ENCODE results near the gene TMEM184A.

GRCh38 chr7:1590476-1590875, 34.5 kb upstream of the TMEM184A start:
- TF ChIP-seq CAMTA2 (CRISPR knock-in tag; IDR thresholded peaks at IDR 0.05; ENCODE audit: borderline replicate concordance) (no peak), ATF5 (CRISPR knock-in tag; IDR thresholded peaks at IDR 0.05; ENCODE audit: low read depth) (no peak), CCAR2 (optimal IDR thresholded peaks at IDR 0.05; ENCODE audit: low read depth, low read length) (no peak)
- TF ChIP-seq, protein P1, sequence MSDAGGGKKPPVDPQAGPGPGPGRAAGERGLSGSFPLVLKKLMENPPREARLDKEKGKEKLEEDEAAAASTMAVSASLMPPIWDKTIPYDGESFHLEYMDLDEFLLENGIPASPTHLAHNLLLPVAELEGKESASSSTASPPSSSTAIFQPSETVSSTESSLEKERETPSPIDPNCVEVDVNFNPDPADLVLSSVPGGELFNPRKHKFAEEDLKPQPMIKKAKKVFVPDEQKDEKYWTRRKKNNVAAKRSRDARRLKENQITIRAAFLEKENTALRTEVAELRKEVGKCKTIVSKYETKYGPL (CRISPR knock-in tag; IDR thresholded peaks at IDR 0.05): no peak

All from HepG2 (cell line).